Spleen (tissue), 11 donors: ENCODE results near the gene TC2N. TPM values are rescaled to one million over a fixed set of nuclear protein-coding genes. Genes with fewer than 3 reads are reported as not detected.

Source experiments
- DNase-seq: peaks from one replicate; pipeline ENCODE4 v3.0.0-alpha.2; 2020
- H3K27ac ChIP-seq, 8 donors: fragments of 200-600 bp; sonication (generic) in 7 of 8; 1 replicate in 4 of 8; 2 replicates in 4 of 8; pipeline versions ENCODE4 v1.5.0 to v1.8.0; 2016 to 2021; ENCODE audit warnings: inconsistent platforms in 4 of 8, mild to moderate bottlenecking in 4 of 8, moderate library complexity in 1 of 8
- H3K27me3 ChIP-seq, 7 donors: fragments of 200-600 bp; sonication (generic) in 6 of 7; replicated peaks in 1 of 7; 1 replicate in 4 of 7; 2 replicates in 3 of 7; pipeline versions ENCODE4 v1.5.0 to v1.8.0; 2016 to 2021; ENCODE audit warnings: inconsistent platforms in 3 of 7, mild to moderate bottlenecking in 1 of 7
- H3K36me3 ChIP-seq, 6 donors: fragments of 200-600 bp; sonication (generic) in 5 of 6; 1 replicate in 4 of 6; 2 replicates in 2 of 6; pipeline versions ENCODE4 v1.5.0 to v1.8.0; 2016 to 2021; ENCODE audit warnings: inconsistent platforms in 2 of 6
- H3K4me1 ChIP-seq, 6 donors: fragments of 200-600 bp; sonication (generic) in 5 of 6; 1 replicate in 3 of 6; 2 replicates in 3 of 6; pipeline versions ENCODE4 v1.5.0 to v1.8.0; 2016 to 2021; ENCODE audit warnings: inconsistent platforms in 3 of 6
- H3K4me3 ChIP-seq, 8 donors: fragments of 200-600 bp; sonication (generic) in 7 of 8; 1 replicate in 4 of 8; 2 replicates in 4 of 8; pipeline versions ENCODE4 v1.5.0 to v1.8.0; 2016 to 2021; ENCODE audit warnings: inconsistent platforms in 4 of 8, mild to moderate bottlenecking in 4 of 8, moderate library complexity in 2 of 8
- H3K9me3 ChIP-seq, 8 donors: fragments of 200-600 bp; sonication (generic) in 7 of 8; 1 replicate in 4 of 8; 2 replicates in 4 of 8; pipeline versions ENCODE4 v1.5.0 to v1.8.0; 2016 to 2021; ENCODE audit warnings: inconsistent platforms in 4 of 8
- CTCF ChIP-seq, 11 experiments: fragments of 200-600 bp in 7 of 11; fragments of 450-650 bp in 4 of 11; sonication (generic) in 4 of 11; IDR thresholded peaks in 8 of 11; conservative IDR thresholded peaks in 3 of 11; 1 replicate in 7 of 11; 2 replicates in 4 of 11; pipeline versions ENCODE4 v1.4.0 to v1.8.0; 2016 to 2021; ENCODE audit warnings: antibody characterized with exemption in 11 of 11, inconsistent platforms in 4 of 11, mild to moderate bottlenecking in 1 of 11
- POLR2A ChIP-seq, 3 donors: fragments of 450-650 bp; IDR thresholded peaks; one replicate each; pipeline ENCODE4 v1.5.1; 2017; ENCODE audit warnings: antibody characterized with exemption in 3 of 3, mild to moderate bottlenecking in 1 of 3
- POLR2AphosphoS5 ChIP-seq, 3 donors: sonication (generic); formaldehyde crosslinking; IDR thresholded peaks; one replicate each; pipeline ENCODE4 v1.5.1; 2017; ENCODE audit warnings: antibody characterized with exemption in 3 of 3
- WGBS, 5 donors: extraction: QIAGEN DNeasy Blood & Tissue Kit in 3 of 5; methylation state at CpG; one replicate each; pipeline versions ENCODE4 v1.1.5 to v1.1.7; 2013 to 2018; 5-methylcytosine and 5-hydroxymethylcytosine counted together
- intact Hi-C: fragments of 100-400 bp; cut with DNase I; formaldehyde crosslinking; loops from one replicate; pipeline ENCODE4 v1.15.0; 2023; ENCODE audit warnings: low total_unique reads
- polyA plus RNA-seq, 3 donors: library from polyadenylated mRNA; stranded (reverse); fragments of 200-250 nt; gene quantifications; one replicate each; pipeline ENCODE4 v1.2.1, GENCODE V29; 2013
- total RNA-seq, 7 donors: library from RNA; depleted of rRNA in 3 of 7; stranded (reverse); fragments of >200 nt in 3 of 7; fragmentation: NEBNext Ultra II Directional in 4 of 7; extraction: Animal tissue kit (Norgen Biotek cat#: 25700) in 4 of 7; gene quantifications; one replicate each; pipeline versions ENCODE4 v1.1.0 to v1.2.1, GENCODE V29; 2016 to 2021
- donor health status: healthy with polysubstance abuse.
- donor health status: DM: no; HTN: no; CAD: no; lungs with moderate emphysema.
- donor health status: DM: no; HTN: no; CAD: no.
- donor health status: Bipolar disorder and iron deficiency.
- donor health status: healthy.
- donor health status: DM: no; HTN: no; CAD: no.
- donor health status: DM: yes; HTN: yes; CAD: no.

Gene TC2N
- total and polyA plus RNA-seq, 10 donors: 5.3 to 50.7 (median 35.5) TPM

DNA sequence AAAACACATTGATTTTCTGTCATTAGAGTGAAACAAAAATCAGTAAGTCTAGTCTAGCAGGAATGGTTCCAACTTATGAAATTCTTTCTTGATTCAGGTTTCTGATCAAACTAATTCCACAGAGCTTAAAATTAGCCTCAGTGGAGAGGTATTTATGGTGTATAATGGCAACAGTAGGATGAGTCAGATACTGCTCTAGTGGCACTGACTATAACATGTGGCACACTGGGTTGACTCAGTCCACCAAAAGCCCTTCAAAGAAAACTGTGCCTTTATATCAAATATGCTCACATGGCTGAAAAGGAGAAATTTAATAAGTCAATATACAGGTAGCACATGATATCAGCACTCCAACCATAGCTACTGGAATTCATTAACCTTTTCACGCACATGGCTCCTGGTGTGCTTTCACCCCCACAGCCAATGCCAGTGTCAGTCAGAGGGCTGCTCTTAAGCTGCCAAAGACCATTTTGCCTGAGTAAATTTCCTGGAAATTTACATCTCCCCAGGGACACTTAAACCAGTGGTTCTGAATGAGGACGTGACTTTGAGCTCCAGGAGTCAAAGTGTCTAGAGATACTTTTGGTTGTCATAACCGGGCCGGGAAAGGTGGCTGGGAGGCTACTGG, 113.7 kb downstream of the TC2N start:
- H3K4me3 ChIP-seq: no peak overlapping the region
- 67 to 90% (median 76%) methylated on average over 4 of the region's 4 CpGs for whole genome bisulfite sequencing, 5 donors

GRCh38 chr14:91752961-91753360, 114.4 kb downstream of the TC2N start:
- H3K4me3 ChIP-seq: no peak overlapping the region
- H3K27ac ChIP-seq: no peak overlapping the region
- H3K27me3 ChIP-seq: no peaks in the 10 kb centered on the region
- H3K4me1 ChIP-seq: no peaks in the 10 kb centered on the region
- H3K9me3 ChIP-seq: no peaks in the 10 kb centered on the region
- TF ChIP-seq CTCF (IDR thresholded peaks at IDR 0.05 in 8 of 11, conservative IDR thresholded peaks at IDR 0.05 in 3 of 11) (no peak), POLR2A (IDR thresholded peaks at IDR 0.05) (no peak), POLR2AphosphoS5 (IDR thresholded peaks at IDR 0.05) (no peak)
- intact Hi-C loops: no loop called here
- no peak for DNase-seq
- no peaks in the 10 kb centered on the region for H3K36me3 ChIP-seq
- 50 to 61% (median 57%) methylated on average over 1 of the region's 1 CpG for WGBS, 5 donors

More for the DNA sequence above, 113.7 kb downstream of the TC2N start:
- Histone ChIP-seq H3K9me3 (no peaks in the 10 kb centered on the region), H3K36me3 (no peaks in the 10 kb centered on the region), H3K27me3 (no peaks in the 10 kb centered on the region), H3K4me1 (no peaks in the 10 kb centered on the region), H3K27ac (no peak overlapping the region)
- no peak for DNase-seq
- intact Hi-C loops: no loop called here
- TF ChIP-seq POLR2AphosphoS5 (IDR thresholded peaks at IDR 0.05) (no peak), CTCF (IDR thresholded peaks at IDR 0.05 in 8 of 11, conservative IDR thresholded peaks at IDR 0.05 in 3 of 11) (no peak), POLR2A (IDR thresholded peaks at IDR 0.05) (no peak)

- no peak for DNase-seq
- Histone ChIP-seq H3K27ac (no peak overlapping the region), H3K4me1 (no peaks in the 10 kb centered on the region), H3K36me3 (no peaks in the 10 kb centered on the region), H3K27me3 (no peaks in the 10 kb centered on the region), H3K9me3 (no peaks in the 10 kb centered on the region), H3K4me3 (no peak overlapping the region)
- no peak for TF ChIP-seq POLR2AphosphoS5 (IDR thresholded peaks at IDR 0.05)
- TF ChIP-seq POLR2A (IDR thresholded peaks at IDR 0.05): no peak
- no peak for TF ChIP-seq CTCF (IDR thresholded peaks at IDR 0.05 in 8 of 11, conservative IDR thresholded peaks at IDR 0.05 in 3 of 11)
- 88 to 97% (median 94%) methylated on average over 2 of the region's 2 CpGs for WGBS, 5 donors
- intact Hi-C loops: no loop called here
Measured at GRCh38 chr14:91751719-91752118, 115.6 kb downstream of the TC2N start.

GRCh38 chr14:91750634-91751198, 116.6 kb downstream of the TC2N start:
- Histone ChIP-seq H3K27me3 (no peaks in the 10 kb centered on the region), H3K4me3 (no peak overlapping the region), H3K9me3 (no peaks in the 10 kb centered on the region), H3K4me1 (no peaks in the 10 kb centered on the region), H3K27ac (no peak overlapping the region), H3K36me3 (no peaks in the 10 kb centered on the region)
- intact Hi-C loops: no loop called here
- DNase-seq: no peak
- TF ChIP-seq CTCF (IDR thresholded peaks at IDR 0.05 in 8 of 11, conservative IDR thresholded peaks at IDR 0.05 in 3 of 11): no peak
- TF ChIP-seq POLR2A (IDR thresholded peaks at IDR 0.05): no peak
- 88 to 97% (median 94%) methylated on average over 3 of the region's 3 CpGs for WGBS, 5 donors
